H54 (cell line): ENCODE measurements around the gene FICD.

Experiments
- DNase-seq: peaks from one replicate; pipeline ENCODE4 v3.0.0; 2011; ENCODE audit warnings: low spot score, mixed read lengths; ENCODE audit not compliant: insufficient read length
- FAIRE-seq: peaks from 3 replicates; lab custom pipeline; 2011; peaks lifted over from hg19 to GRCh38; lab: Jason Lieb, UNC
- POLR2A ChIP-seq: IDR thresholded peaks from 2 replicates; pipeline ENCODE4 v1.6.1; 2011; ENCODE audit warnings: low read depth, mild to moderate bottlenecking, low read length

The FICD gene

GRCh38 chr12:108560752-108561719 is 46.0 kb downstream of the FICD start, which contains the start of gene SART3:
Gene SART3 (minus strand): TSS chr12:108561173. CDS start chr12:108561154, 19 bp downstream.
- DNase-seq: peak; percentile 67
- no peak for FAIRE-seq
- peak; percentile 68 for TF ChIP-seq POLR2A

- no peak for FAIRE-seq
- DNase-seq: no peak
- TF ChIP-seq POLR2A: no peak
These were observed 46.8 kb downstream of the FICD start for GRCh38 chr12:108561852-108562347.

GRCh38 chr12:108562348-108563135 is 47.5 kb downstream of the FICD start, which contains the start of gene ISCU:
Gene ISCU (plus strand): TSS chr12:108562596. CDS start chr12:108562623, 27 bp downstream.
- TF ChIP-seq POLR2A: peak; percentile 82
- FAIRE-seq: no peak
- peak; percentile 78 for DNase-seq

- TF ChIP-seq POLR2A: no peak
- FAIRE-seq: peak; percentile 83
- DNase-seq: peak; percentile 79
These were observed 48.2 kb downstream of the FICD start for GRCh38 chr12:108563136-108563803.

GRCh38 chr12:108563804-108564151 is 48.7 kb downstream of the FICD start:
- no peak for FAIRE-seq
- TF ChIP-seq POLR2A: no peak
- DNase-seq: no peak

GRCh38 chr12:108564724-108565123 is 49.6 kb downstream of the FICD start:
- DNase-seq: no peak
- no peak for TF ChIP-seq POLR2A
- FAIRE-seq: no peak

DNA sequence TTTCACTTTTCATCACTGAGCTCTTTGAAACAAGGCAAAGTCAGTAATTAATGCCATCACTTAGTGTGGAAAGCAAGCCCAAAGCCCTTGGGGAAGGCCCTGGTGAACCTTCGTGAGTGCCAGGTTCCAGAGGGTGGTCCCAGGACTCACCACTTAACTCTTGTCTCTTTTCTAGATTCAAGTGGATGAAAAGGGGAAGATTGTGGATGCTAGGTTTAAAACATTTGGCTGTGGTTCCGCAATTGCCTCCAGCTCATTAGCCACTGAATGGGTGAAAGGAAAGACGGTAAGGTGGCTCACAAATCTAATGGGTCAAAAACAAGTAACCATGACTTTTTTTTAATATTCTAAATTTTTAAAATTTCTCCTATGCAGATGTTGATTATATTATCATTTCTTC is 50.1 kb downstream of the FICD start:
- no peak for TF ChIP-seq POLR2A
- no peak for DNase-seq
- FAIRE-seq: no peak

DNA sequence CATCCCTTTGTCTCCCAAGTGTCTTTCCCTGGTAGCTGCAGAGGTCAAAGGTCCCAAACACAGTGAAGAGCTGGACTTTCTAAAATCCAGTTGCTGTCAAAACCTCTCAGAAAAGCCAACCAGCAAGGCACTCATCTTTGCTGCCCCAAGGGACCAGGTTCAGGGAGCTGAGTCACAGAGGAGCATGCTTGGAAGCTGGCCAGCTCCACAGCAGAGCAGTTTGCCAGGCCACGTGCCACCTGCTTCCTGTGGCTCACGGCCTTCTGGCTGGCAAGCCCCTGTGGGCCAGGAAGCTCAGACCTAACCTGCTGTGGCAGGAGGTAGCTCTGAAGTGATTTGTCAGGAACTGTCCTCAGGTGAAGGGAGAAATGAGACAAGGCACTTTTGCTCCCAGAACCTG is 50.9 kb downstream of the FICD start:
- FAIRE-seq (peak; percentile 92), DNase-seq (peak; percentile 69)
- TF ChIP-seq POLR2A: no peak

- no peak for FAIRE-seq
- TF ChIP-seq POLR2A: no peak
- no peak for DNase-seq
These were observed 51.4 kb downstream of the FICD start for GRCh38 chr12:108566452-108566851.

GRCh38 chr12:108567406-108568337 is 52.6 kb downstream of the FICD start:
- no peak for DNase-seq
- TF ChIP-seq POLR2A: no peak
- FAIRE-seq: no peak

DNA sequence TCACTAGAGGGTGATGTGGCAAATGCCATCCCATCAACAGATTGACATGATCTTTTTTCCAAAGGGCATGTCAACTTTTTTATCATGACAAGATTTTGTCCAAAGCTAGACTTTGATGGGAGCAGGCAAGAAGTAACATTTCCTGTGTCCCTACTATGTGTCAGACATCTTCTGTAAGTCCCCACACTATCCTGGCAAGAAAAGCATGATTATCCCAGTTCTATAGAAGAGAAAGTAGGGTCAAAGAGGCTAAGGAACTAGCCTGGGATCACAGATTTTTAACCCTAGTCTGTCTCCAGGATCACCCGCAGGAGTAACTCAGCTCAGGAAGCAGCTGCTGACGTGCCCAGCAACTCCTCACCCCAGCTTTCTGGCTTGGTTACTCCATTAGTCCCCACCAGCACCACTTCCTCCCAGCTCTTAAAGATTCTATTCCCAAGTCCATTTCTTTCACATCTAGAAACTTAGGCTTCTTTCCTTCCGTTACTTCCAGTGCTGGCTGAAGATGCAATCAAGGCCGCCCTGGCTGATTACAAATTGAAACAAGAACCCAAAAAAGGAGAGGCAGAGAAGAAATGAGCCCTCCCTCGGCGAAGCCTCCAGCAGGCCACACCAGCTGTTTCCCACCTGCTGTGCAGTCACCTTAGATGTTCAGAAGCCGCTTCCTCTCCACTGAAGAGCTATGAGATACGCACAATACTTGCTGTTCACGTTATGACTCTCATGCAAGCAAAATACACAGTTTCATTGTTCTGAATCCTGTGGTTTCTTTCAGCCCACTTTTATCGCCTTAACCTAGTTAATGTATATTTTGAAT is 53.5 kb downstream of the FICD start:
- DNase-seq: no peak
- FAIRE-seq: no peak
- TF ChIP-seq POLR2A: no peak
